GOT3 (cell line): ENCODE data around the gene ZNF835.
"Not testable (repeated sequence)": the region's sequence is repeated elsewhere in the genome, so short reads cannot be mapped to it uniquely, and the experiment has no call there.

Experiments used
- DNase-seq: peaks from one replicate; lab custom pipeline; 2025; ENCODE audit warnings: mixed read lengths; lab: John Stamatoyannopoulos, UW

Gene ZNF835

DNA sequence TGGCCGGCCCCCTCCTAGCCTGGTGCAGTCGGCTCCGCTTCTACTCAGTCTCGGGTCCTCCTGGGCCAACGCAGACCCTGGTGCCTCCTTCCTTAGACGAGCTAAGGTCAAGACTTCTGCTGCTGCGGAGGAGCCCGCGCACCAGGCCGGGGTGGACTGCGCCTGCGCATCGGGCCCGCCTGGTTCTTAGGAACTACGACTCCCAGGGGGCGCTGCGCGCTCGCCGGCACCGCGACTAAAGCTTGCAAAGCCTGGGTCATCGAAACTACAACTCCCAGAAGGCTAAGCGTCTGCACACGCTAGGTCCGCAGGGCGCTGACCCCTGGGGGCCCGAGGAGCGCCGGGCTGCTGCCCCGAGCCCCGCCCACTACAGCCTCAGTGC is at the start of gene ZNF835:
Gene ZNF835, minus strand, starts transcription at position 145 of the 382 bp plus-strand sequence. CDS start 6,559 bp downstream, outside the sequence.
- DNase-seq, result peak; percentile 6

DNA sequence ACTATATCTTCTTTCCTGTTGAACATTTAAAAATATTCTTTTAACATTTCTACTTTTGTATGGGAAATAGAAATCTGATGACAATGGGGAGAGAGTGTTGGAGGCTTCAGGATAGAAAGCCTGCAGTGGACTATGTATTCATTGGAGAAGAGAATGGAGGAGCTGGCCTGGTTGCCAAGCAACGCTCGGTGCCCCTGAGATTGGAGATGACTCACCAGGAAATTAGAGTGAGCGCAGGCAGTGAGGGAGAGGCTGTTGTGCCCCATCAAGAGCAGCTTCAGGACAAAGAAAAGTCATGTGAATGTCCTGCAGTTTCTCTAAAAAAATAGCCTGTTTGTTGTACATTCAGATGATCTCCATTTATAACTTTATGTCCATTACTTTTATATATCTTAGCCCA is 48.7 kb upstream of the ZNF835 start:
- DNase-seq, result no peak

DNA sequence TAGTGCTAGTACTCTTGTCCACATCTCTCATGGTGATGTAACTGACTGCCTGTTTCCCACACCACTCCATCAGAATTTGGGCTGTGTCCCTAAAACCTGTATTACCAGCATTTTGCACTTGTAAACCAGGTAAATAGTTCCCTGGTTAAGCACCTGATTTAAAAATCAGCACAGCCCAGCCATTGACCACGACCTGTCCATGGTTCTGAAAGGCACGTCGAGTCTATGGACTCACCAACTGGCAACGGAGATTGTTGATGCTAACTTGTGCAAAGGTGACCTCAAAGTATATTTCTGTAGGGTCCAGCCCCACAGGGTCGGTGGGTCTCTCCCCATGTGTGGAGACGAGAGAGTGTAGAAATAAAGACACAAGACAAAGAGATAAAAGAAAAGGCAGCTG is 46.7 kb upstream of the ZNF835 start:
- no peak for DNase-seq

DNA sequence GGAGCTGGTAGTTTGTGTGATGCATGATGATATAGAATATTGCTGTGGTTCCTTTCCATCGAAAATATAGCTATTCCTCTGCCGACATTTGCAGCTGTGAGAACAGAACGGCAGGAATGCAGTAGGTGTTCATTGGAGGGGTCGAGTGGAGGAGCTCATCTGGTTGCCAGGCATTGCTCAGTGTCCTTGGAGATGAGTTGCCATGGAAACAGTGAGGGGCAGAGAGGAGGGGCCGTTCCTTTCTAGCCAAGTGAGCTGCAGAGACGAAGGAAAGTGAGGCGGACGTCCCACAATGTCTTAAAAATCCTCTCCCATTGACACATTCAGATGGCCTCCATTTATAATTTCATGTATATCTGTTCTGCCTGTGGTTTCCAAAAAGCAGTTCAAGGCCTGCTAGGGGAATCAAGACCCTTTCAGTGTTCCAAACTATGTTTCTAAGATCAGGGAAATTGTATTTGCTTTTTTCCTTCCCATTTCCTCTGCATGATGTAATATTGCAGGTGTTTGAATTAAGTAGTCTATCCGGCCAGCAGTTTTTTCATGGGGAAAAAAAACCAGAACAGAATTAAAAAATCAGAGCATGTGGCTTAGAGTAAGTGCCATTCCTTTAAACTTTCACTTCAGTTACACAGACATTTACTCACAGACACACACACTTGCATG is 41.2 kb upstream of the ZNF835 start:
- no peak for DNase-seq

DNA sequence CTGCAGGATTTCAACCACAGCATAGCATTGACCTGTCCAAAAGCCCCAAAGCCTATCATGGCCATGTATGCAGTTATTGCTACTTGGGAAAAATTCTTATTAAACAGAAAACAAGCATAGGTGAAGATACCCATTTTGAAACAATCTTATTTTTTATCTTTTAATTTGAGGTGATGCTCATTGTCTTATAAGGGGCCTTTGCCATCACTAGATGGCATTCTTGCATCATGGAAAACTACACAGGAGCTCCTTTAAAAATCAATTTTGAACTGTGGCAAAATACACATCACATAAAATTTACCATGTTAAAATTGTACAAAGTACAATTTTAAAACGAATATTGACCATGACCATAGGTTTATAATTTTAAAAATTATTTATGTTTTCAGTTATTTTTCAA is 38.9 kb upstream of the ZNF835 start:
- DNase-seq, result no peak

DNA sequence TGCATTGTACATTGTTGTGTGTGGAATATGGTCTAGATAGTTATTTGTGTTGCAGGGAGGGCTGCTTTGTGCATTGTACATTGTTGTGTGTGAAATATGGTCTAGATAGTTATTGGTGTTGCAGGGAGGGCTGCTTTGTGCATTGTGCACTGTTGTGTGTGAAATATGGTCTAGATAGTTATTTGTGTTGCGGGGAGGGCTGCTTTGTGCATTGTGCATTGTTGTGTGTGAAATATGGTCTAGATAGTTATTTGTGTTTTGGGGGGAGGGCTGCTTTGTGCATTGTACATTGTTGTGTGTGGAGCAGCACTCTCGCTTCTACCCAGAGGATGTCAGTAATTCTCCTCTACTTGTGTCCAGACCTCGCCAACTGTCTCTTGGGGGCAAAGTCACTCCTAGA is 36.3 kb upstream of the ZNF835 start:
- no peak for DNase-seq

DNA sequence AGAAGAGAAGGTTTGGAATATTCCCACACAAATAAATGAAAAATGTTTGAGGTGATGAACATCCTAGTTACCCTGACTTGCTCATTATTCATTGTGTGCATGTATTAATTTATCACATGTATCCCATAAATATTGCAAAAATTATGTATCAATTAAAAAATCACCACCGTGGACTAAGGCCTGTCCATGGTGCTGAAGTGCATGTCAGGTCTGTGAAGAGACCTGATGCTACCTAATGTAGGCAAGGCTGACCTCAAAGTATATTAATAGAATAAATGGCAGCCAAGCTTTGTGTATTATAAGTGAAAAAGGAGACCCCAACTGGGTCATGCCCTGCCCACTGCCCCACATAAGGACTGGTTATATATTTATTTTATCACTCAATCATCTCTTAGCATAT is 34.4 kb upstream of the ZNF835 start:
- DNase-seq, result no peak

DNA sequence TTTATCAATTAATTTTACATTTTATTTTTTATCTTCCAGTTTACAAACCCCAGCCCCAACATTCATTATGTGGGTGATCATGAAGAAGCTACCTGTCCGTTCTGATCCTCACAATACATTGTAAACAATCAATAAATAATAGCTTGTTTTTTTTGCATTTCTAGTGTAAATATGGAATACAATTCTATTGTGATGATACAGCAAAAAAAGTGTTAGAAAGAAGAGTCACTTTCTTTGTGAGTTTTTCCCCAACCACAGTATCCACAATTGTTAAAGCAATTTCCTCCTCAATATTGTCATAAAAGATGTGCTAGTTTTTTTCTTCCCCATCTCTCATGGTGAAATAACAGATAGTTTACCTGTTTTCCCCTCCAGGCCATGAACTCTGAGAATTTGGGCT is 30.3 kb upstream of the ZNF835 start:
- no peak for DNase-seq

DNA sequence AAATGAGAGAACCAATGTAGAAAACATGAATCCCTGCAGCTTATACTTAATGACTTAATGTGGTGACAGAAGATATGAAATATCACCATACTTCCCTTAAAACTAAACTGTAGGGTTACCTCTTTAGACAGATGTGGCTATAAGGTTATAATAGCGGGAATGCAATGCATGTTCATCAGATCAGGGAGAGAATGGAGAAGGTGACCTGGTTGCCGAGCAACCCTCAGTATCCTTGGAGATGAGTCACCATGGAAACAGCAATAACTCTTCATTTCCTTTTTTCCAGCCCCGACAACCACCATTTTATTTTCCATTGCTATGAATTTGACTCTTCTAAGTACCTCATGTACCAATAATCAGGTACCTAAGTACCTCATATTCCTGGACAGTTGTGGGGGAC is 28.0 kb upstream of the ZNF835 start:
- DNase-seq, result no peak

DNA sequence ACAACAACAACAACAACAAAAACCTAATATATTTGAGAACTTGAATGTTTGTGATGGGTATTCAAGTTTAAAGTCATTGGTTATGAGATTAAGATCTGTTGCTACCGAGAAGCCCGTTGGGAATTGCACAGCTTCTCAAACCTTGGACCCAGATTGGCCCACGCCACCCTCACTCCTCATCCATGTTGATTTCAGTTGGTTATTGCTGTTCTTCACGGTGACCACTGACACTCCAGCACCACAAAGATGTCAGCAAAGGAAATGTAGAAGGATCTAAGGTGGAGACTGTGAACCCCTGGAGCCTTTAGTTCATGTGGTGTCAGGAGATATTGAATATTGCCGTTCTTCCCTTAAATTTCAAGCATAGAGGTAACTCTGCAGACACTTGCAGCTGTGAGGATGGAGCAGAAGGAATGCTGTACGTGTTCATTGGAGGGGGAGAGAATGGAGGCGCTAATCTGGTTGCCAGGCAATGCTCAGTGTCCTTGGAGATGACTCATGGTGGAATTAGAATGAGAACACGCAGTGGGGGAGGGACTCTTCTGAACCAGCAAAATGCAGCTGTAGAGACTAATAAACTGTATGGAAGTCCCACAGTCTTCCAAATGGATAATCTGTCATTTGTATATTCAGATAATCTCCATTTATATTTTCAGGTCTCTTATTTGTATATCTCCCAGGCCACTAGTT is 20.8 kb upstream of the ZNF835 start:
- DNase-seq, result no peak

DNA sequence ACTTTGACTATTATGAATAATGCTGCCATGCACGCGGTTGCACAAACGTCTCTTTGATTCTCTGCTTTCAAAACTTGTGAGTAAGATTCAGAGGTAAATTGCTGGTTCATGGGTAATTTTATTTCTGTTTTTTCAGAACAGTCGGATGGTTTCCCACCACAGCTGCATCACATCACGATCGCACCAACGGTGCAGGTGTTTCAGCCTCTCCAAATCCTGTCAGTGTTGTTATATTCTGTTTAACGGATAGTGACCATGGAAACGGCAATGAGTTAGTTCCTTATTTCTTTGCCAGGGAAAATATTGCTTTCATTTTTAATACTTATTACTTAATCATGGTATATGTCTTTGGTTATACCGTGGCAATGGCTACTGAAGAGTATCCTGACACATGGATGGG is 19.1 kb upstream of the ZNF835 start:
- no peak for DNase-seq

DNA sequence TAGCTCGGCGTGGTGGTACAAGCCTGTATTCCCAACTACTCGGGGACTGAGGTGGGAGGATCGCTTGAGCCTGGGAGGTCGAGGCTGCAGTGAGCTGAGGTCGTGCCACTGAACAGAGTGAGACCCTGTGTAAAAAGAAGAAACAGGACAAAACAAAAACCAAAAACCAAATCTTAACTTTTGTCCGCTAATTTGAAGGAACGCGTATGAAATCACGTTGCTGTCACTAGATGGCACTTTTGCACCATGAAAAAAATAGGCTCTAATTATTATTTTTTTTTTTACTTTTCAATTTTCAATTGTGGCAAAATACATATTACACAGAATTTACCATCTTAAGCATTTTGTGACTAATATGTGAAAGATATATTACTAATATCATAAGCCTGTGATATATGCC is 17.6 kb upstream of the ZNF835 start:
- DNase-seq, result no peak

DNA sequence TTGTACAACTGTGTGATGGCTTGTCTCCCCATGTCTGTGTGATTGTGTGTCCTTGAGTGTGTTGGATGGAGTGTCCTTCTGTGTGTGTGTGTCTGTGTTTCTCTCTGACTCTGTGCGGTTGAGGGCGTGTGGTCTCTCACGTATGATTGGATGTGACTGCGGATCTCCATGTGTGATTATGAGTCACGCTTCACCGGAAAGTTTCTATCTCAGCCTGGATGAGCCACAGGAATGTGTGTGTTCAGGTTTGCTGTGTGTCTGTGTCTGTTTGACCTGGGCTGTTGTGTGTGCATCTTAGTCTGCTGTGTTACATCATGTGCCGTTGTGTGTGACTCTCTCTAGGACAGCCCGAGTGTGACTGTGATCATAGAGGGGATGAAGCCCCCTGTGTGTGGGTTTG is 15.5 kb upstream of the ZNF835 start:
- no peak for DNase-seq

DNA sequence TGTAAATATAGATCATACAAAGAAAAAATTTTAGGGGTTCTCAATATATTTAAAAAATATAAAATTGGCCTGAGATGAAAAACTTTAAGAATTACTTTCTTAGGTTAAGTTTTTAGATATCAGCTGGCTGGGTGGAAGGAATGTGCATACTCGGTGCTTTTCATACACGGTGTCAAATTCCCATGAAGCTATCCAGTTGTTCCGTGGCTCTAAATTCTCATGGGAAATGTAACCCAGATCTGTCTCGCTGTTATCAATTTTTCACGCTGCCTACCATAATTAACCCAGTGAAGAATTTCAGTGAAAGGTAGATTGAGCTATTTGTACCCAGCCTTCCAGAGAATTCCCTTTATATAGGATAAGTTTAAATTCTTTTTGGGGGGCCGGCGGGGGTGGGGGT is 11.6 kb upstream of the ZNF835 start:
- no peak for DNase-seq

DNA sequence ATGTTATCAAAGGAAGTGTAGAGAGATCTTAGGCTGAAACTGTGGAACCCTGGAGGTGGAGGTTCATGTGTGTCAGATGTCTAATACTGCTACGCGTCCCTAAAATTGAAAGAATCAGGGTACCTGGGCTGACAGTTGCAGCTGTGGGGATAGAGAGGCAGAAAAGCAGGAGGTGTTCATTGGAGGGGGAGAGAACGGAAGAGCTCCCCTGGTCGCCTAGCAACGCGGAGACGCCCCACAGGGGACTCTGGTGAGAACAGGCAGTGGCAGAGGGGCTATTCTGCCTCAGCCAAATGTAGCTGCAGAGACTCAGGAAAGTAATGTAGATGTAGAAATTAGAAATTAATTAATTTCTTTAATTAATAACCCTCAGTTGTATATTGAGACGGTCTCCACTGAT is 10.1 kb upstream of the ZNF835 start:
- DNase-seq, result no peak

DNA sequence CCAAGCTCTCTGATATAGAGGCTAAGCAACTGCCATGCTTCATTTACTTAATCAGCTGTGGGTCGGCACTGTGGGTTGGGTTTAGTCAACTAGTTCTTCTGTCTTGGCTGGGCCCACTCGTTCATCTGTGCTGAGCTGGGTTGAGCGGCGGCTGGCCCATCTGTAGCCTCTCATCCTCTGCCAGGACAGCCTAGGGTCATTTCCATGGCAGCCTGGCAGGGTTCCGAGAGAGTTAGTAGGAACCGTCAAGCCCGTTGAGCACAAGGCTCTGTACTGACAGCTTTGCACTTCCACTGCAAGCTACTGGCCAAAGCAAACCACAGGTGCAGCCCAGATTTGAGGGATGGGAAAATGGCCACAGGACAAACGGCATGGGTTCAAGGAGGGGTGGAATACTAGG is 6.6 kb upstream of the ZNF835 start:
- DNase-seq, result no peak

DNA sequence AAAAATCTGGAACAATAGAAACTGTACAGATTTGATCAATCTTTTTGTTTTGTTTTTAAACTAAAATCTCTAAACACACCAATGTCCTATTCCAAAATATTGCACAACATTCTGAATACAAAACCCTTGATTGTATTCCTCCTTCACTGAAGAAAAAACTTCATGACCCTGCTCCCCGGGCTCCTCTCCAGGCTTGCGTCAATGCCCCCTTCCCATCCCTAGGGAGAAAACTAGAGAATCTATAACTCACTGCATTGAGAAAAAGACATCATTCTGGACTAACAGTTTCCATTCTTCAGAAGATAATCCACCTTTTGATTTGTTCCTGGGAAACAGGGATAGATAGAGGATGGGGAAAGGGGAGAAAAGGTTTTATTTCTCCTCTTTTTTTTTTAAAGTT is 1.1 kb upstream of the ZNF835 start:
- not testable (repeated sequence) for DNase-seq

DNA sequence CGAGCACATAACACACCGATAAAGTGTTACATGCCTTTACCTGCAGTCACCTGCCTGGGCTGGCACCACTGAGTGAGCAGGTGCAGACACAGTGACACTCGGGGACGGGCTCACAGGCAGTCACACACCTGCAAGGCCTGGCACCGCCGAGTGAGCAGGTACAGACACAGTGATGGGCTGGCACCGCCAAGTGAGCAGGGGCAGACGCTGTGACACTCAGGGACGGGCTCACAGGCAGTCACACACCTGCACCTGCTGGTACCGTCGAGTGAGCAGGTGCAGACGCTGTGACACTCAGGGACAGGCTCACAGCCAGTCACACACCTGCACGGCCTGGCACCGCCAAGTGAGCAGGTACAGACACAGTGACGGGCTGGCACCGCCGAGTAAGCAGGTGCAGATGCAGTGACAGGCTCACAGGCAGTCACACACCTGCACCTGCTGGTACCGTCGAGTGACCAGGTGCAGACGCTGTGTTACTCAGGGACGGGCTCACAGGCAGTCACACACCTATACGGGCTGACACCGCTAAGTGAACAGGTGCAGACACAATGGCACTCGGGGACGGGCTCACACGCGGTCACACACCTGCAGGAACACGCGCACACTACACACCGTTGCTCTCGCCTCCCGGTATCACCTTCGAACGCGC is 470 bp downstream of the ZNF835 start:
- DNase-seq, result no peak

DNA sequence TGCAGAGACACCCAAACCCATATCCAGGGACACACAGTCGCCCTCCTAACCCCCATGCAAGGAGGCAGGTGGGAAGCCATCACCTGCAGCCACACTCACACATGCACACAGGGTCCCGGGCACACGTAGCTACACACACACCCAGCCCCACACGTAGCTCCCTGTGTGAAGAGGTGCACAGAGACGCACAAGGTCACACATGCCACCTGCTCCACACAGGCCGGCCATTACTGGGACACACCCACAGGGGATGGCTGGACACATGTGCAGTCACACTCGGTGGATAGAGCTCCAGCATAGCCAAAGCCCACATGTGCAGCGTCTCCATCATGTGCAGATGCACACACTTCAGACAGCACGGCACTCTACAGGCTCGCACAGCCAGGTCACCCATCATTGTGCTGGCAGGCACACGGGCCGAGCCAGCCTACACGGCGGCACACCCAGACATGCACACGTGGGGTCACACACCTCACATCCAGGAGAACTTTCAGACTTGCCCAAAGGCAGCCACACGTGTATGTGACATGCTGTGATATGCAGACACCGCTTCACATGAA is 1.1 kb downstream of the ZNF835 start:
- no peak for DNase-seq

DNA sequence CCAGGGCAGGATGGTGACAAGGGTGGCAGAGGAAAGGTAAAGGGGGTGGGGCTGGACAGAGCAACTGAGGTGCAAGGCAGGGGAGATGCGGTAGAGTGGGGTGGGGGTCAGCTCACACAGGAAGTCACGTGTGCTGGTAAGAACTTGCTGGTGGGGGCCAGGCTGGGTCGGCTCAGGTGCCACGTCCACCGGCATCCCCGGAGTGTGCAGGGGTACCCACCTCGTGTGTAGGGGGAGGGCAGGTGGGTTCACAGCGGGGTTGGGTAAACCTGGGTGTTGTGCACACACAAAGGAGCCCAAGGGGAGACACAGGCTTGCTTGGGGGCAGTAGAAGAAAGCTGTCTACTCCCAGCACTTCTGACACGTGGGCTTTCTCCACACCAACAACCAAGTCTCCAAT is 2.9 kb downstream of the ZNF835 start:
- no peak for DNase-seq

DNA sequence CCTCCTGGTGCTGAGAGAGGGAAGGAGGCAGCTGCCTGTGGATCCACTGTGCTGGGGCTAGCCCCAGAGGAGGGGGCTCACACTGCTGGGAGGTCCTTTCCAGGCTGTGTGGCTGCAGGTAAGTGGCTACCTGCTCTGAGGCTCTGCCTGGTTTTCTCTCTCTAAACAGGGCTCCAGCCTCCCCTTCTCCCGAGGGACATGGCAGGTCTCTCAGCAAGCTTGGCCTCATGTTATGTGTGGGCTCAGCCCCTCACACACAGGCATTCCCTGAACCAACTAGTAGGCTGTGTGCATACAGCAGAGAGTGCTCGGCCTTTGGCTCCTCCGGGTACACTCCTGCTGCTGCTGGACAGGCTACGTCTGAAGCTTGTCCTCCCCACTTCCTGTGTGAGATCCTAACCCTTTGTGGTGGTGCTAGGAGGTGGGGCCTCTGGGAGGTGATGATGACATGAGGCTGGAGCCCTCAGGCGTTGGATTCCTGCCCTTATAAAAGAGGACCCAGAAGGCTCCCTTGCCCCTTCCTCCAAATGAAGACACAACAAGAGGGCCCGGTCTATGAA is 4.2 kb downstream of the ZNF835 start:
- no peak for DNase-seq

DNA sequence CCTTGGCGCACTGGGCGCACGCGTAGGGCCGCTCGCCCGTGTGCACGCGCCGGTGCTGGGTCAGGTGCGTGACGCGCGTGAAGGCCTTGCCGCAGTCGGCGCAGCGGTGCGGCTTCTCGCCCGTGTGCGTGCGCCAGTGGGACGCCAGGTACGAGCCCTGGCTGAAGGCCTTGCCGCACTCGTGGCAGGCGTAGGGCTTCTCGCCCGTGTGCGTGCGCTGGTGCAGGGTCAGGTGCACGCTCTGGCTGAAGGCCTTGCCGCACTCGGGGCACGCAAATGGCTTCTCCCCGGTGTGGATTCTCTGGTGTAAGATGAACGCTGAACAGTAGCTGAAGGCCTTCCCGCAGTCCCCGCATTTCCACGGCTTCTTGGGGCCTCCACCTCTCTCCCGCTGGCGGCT is 7.0 kb downstream of the ZNF835 start:
- no peak for DNase-seq

DNA sequence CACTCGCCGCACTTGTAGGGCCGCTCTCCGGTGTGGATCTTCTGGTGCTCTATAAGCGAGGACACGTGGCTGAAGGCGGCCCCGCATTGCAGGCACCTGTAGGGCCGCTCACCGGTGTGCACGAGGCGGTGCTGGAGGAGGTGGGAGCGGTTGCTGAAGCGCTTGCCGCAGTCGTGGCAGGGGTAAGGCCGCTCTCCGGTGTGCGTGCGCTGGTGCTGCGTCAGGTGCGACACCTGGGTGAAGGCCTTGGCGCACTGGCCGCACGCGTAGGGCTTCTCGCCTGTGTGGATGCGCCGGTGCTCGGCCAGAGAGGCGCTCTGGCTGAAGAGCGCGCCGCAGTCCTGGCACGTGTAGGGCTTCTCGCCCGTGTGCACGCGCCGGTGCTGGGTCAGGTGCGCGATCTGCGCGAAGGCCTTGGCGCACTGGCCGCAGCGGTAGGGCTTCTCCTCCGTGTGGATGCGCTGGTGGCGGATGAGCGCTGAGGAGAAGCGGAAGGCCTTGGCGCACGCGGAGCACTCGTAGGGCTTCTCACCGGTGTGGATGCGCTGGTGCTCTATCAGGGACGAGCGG is 7.5 kb downstream of the ZNF835 start:
- DNase-seq, result no peak
